Skin of body (tissue), 2 donors: Measurements from ENCODE around the gene UBE2E1. TPM values are rescaled to one million over a fixed set of nuclear protein-coding genes. Genes with fewer than 3 reads are reported as not detected.
"Not testable (repeated sequence)": the region's sequence is repeated elsewhere in the genome, so short reads cannot be mapped to it uniquely, and the experiment has no call there.

Experiments used
- DNase-seq: peaks from one replicate; lab custom pipeline; 2025; lab: John Stamatoyannopoulos, UW
- total RNA-seq: library from RNA; depleted of rRNA; stranded (reverse); fragments of >200 nt; gene quantifications from one replicate; pipeline ENCODE4 v1.2.3, GENCODE V29; 2014

Gene UBE2E1
- total RNA-seq, 1 donor from 2014 or later, result 74.1 TPM

GRCh38 chr3:23845326-23846216, 39.8 kb downstream of the UBE2E1 start:
- DNase-seq, result no peak

GRCh38 chr3:23849462-23849861, 43.7 kb downstream of the UBE2E1 start:
- DNase-seq, result not testable (repeated sequence)

- DNase-seq, result peak; percentile 23
Observed at GRCh38 chr3:23856286-23856685, 50.5 kb downstream of the UBE2E1 start.

DNA sequence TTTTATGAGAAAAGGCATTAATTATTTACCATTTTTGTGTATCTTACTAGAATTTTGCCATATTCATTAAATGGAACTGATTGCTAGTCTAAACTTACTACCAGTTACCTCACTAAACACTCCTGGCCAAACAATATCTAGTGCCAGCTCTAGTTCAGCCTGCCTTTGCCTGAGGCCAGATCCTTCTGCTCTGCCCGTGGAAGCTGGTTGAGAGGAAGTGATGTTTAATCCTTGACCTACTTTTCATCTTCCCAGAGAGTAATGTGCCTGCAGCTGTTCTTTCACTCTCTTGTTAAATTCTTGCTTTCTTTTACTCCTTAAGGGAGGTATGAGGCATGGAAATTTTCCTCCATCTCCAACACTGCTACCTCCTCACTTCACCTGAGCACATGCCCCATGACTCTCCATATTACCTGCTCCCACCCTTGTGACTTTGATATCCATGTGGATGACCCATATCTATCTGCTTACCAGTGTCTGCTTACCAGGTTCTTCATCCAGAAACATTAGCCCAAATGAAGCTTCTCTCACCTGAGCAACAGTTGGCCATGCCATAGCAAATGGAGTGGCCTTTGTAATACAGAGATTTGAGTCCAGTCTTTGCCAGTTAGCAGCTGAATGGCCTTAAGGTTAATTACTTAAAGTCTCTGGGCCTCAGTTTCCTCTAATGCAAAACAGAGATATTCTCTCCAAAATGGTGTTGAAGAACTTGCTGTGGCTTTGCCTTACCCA, 53.4 kb downstream of the UBE2E1 start:
- DNase-seq, result no peak

GRCh38 chr3:23859839-23860382, 54.2 kb downstream of the UBE2E1 start:
- no peak for DNase-seq

DNA sequence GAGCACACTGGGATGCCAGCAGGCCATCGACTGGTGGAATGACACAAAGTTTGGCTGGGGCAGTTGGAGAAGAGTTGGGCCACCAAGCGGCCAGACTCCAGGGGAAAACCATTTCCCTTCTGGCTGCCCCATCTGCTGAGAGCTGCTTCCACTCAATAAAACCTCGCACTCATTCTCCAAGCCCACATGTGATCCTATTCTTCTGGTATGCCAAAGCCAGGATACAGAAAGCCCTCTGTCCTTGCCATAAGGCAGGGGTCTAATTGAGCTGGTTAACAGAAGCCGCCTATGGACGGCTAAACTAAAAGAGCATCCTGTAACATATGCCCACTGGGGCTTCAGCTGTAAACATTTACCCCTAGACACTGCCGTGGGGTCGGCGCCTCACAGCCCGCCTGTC, 55.9 kb downstream of the UBE2E1 start:
- no peak for DNase-seq

DNA sequence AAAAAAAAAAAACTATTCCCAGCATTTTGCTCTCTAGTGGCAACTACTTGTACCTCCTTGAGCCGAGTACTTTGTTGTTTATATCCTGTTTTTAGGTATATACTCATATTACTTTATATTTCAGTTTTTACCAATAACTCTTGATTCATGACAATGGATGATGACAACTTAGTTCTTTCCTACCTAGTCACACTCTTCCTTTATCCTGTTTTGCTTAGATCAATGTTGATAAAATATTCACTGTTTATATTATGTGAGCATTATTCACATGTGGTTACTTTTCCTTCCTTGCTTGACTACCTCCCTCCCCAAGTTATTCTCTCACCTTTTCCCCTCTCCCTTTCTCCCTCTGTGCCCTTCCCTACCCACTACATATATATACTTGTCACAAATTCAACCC, 57.3 kb downstream of the UBE2E1 start:
- DNase-seq, result no peak

- DNase-seq, result no peak
Observed at GRCh38 chr3:23864931-23865330, 59.2 kb downstream of the UBE2E1 start.

DNA sequence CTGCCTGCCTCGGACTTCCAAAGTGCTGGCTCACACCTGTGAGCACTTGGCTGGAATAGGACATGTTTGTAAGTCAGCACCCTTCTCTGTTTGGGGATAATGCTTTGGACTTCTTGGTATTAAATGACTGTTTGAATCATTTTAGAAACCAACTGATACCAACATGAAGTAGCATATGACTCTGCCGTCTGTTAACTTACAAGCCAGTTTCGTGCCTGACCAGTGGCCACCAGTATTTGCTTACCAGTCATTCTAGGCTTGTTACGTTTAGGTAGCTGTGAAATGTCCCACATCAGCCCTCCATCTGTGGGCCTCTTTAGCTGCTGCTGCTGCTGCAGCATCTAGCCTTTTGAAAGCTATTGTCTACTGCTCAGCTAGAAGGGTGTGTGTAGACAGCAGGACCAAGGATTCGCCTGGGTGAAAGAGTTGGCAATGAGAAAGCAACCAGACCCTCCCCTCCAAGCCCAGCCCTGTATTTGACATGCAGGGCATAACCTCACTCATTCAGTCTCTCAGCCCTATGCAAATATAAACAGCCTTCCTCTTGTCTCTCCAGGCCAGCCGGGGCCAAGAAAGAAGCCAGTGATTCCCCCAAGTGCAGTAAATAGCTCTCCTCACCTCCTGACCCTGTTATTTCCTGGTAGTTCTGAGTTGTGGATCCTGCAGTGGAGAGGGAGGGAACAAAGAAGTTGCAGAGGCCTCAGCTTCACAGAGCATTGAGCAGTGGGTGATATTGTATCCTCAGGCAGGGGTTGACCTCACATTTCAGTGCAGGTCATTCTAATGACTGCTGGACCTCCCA, 60.0 kb downstream of the UBE2E1 start:
- DNase-seq, result peak; percentile 52

DNA sequence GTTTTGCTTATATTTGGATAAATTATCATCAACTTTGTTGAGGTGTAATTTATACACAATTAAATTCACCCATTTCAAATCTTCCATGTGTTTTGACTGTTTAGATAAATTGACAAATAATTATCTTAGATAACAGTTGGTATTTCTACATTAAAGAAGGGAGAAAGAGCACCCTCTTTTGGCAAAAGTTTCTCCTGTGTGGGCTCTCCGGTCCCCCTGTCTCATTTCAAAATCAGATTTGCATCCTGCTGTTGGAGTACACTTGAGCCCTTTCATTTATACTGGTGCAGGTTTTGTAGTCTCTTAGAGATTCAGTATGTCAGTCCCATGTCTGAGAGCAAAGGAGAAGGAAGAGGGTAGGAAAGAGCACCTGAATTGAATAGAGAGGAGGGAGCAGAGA, 61.6 kb downstream of the UBE2E1 start:
- DNase-seq, result no peak

GRCh38 chr3:23867838-23868237, 62.1 kb downstream of the UBE2E1 start:
- no peak for DNase-seq

DNA sequence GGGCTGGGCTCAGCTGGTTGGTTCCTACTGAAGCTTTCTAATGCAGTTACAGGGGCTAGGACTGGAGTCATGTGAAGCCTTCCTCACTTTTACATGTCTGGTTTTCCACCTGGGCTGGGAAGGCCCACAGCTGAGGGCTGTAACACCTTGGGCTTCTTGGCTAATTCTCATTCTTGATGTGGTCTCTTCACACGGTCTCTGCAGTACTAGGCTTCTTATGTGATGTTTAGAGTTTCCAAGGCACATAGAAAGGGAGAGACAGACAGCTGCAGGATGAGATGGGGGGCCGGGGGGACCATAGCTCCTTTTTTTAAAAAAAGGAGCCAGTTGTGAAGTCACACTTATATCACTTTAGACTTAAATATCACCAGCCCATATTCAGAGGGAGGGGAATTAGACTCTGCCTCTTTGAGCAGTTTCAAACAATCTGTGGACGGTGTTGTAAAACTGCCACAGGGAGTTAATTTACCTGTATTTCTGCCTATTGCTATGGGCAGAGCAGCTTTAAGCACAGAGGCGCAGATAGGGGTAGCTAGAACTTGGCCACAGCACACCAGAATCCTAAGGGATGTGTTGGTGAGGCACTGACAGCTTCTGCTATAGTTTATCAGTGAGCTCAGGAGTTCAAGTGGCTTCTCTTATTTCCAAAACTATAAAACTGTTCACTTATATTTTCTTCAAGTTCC, 64.4 kb downstream of the UBE2E1 start:
- DNase-seq, result no peak

- DNase-seq, result not testable (repeated sequence)
Observed at GRCh38 chr3:23870663-23871043, 64.9 kb downstream of the UBE2E1 start.

- not testable (repeated sequence) for DNase-seq
Observed at GRCh38 chr3:23871361-23871760, 65.6 kb downstream of the UBE2E1 start.

GRCh38 chr3:23872330-23872729, 66.6 kb downstream of the UBE2E1 start:
- no peak for DNase-seq

GRCh38 chr3:23873941-23874340, 68.2 kb downstream of the UBE2E1 start:
- DNase-seq, result no peak

DNA sequence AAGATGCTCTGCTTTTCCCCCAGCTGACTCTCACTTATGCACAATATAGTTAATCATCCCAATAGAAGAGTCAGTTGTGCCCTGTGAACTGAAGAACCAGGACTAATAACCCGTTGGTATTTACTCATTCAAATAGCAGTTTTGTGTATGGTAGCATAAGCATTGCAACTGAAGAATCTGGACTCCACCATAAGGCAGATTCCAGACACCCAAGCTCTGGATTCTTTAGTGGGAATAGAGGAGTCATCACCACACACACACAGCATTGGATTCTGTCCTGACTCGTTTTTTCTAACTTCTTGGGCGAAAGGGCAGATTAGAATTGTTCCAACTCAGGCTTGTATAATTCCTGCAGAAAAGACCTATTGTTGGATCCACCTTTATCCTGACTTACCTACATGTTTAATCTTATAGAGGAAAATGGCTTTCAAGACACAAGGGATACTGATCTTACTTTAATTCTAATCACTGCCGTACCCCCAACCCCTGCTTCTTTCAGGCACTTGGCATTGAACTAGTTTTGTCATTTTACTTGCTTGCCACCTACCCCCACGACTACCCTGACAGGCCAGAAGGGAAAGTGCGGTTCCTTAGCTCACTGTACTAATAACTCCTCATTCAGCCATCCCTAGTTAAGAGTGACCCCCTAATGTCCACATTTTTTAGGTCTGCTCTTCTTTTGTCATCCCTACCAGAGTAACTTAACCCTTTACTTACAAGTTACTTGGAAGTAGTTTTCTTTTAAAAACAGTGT, 68.8 kb downstream of the UBE2E1 start:
- DNase-seq, result no peak

DNA sequence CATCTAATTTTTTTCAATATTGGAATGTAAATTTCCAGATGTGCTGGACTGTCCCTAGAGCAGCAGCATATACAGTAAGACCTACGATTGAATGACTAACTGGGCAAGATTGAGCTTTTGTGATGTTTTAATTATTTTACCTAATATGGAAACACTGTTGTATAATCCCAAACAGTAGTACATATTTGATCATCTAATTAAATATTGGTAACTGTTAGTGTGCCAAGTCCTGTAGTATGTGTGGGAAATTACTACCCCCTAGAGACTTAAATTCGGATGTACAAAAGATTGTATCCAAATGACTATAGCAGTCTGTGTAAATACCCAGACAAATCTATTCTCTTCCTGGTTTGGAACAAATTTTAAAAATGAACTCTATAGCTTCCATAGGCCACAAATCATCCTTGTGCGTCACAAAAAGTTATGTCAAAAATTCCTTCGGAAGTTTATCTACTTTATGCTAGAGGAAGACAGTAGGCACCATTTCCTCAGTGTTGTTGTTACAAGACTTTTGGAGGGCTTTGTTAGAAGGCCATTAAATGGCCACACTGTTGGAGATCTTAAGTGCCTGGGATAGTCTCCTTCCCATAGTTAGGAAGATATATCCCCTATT, 69.5 kb downstream of the UBE2E1 start:
- DNase-seq, result peak; percentile 14

- DNase-seq, result no peak
Observed at GRCh38 chr3:23876923-23877322, 71.2 kb downstream of the UBE2E1 start.
